IMR-90 (cell line): Measurements from ENCODE around the gene CPNE4.

Experiments
- BHLHE40 ChIP-seq: fragments of 150-350 bp; IDR thresholded peaks from 2 replicates; pipeline ENCODE4 v1.6.1; 2016; ENCODE audit warnings: mild to moderate bottlenecking, low read depth, low read length
- CHD1 ChIP-seq: IDR thresholded peaks from 2 replicates; pipeline ENCODE4 v1.6.1; 2012; ENCODE audit warnings: low read depth, low read length, improper control_type of control experiment
- MAFK ChIP-seq: IDR thresholded peaks from 2 replicates; pipeline ENCODE4 v1.6.1; 2012; ENCODE audit warnings: low read depth, low read length, improper control_type of control experiment
- POLR2A ChIP-seq: IDR thresholded peaks from 2 replicates; pipeline ENCODE4 v1.6.1; 2012; ENCODE audit warnings: mild to moderate bottlenecking, low read depth, low read length
- RAD21 ChIP-seq: IDR thresholded peaks from 2 replicates; pipeline ENCODE4 v1.6.1; 2012; ENCODE audit warnings: low read length, improper control_type of control experiment
- RFX5 ChIP-seq: IDR thresholded peaks from 2 replicates; pipeline ENCODE4 v1.8.0; 2012; ENCODE audit warnings: low read depth, mild to moderate bottlenecking, low read length, moderate library complexity
- TF ChIP-seq, protein P1 (sequence below): fragments of 150-350 bp; IDR thresholded peaks from 2 replicates; pipeline ENCODE4 v1.6.1; 2016; ENCODE audit warnings: low read depth, mild to moderate bottlenecking, low read length, moderate library complexity, borderline replicate concordance
- TF ChIP-seq, protein P2 (sequence below): conservative IDR thresholded peaks from 2 replicates; pipeline ENCODE4 v1.5.1; 2012; ENCODE audit warnings: mild to moderate bottlenecking, low read depth, low read length, improper control_type of control experiment
- TF ChIP-seq, protein P3 (sequence below): fragments of 150-350 bp; IDR thresholded peaks from 2 replicates; pipeline ENCODE4 v1.6.1; 2017; ENCODE audit warnings: mild to moderate bottlenecking, antibody characterized with exemption, low read length, low read depth

DNA sequence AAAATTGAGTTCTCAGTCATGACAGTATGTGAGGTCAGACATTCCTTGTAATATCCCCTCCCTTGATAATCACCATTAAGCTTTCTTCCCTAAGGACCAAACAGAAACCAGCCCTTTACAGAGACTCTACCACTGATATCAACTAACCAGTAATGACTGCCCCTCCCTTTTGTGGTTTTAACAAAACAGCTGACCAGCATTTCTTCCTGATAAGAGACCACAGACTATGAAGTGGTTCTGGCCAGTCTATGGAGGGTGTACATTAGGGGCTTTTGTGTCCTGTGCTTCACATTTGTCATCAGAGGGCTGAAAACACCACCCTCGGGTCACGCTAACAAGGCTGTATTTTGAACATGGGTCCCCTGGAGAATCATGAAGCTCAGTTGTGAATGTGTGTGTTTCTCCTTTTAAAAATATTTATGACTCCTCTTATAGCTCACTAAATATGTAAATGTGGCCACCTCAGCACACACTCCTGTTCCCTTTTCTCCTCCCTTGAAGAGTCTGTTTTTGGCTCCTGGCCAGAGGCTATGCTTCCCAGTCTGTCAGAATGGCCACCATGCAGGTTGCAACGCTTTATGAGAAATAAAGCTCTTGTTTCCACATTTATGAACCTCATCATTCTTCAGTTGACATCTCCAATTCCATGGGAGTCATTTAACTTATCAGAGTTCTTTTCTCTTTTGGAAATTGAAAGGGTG is 239.3 kb downstream of the CPNE4 start:
- TF ChIP-seq BHLHE40 (no peak), POLR2A (no peak), MAFK (no peak), RAD21 (no peak), RFX5 (no peak), CHD1 (no peak)
- TF ChIP-seq, protein P1, sequence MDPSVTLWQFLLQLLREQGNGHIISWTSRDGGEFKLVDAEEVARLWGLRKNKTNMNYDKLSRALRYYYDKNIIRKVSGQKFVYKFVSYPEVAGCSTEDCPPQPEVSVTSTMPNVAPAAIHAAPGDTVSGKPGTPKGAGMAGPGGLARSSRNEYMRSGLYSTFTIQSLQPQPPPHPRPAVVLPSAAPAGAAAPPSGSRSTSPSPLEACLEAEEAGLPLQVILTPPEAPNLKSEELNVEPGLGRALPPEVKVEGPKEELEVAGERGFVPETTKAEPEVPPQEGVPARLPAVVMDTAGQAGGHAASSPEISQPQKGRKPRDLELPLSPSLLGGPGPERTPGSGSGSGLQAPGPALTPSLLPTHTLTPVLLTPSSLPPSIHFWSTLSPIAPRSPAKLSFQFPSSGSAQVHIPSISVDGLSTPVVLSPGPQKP = no peak
- TF ChIP-seq, protein P2, sequence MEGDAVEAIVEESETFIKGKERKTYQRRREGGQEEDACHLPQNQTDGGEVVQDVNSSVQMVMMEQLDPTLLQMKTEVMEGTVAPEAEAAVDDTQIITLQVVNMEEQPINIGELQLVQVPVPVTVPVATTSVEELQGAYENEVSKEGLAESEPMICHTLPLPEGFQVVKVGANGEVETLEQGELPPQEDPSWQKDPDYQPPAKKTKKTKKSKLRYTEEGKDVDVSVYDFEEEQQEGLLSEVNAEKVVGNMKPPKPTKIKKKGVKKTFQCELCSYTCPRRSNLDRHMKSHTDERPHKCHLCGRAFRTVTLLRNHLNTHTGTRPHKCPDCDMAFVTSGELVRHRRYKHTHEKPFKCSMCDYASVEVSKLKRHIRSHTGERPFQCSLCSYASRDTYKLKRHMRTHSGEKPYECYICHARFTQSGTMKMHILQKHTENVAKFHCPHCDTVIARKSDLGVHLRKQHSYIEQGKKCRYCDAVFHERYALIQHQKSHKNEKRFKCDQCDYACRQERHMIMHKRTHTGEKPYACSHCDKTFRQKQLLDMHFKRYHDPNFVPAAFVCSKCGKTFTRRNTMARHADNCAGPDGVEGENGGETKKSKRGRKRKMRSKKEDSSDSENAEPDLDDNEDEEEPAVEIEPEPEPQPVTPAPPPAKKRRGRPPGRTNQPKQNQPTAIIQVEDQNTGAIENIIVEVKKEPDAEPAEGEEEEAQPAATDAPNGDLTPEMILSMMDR = no peak
- TF ChIP-seq, protein P3, sequence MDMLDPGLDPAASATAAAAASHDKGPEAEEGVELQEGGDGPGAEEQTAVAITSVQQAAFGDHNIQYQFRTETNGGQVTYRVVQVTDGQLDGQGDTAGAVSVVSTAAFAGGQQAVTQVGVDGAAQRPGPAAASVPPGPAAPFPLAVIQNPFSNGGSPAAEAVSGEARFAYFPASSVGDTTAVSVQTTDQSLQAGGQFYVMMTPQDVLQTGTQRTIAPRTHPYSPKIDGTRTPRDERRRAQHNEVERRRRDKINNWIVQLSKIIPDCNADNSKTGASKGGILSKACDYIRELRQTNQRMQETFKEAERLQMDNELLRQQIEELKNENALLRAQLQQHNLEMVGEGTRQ = no peak
